A549 (cell line): ENCODE measurements around the gene HMG20A. TPM values are rescaled to one million over a fixed set of nuclear protein-coding genes. Genes with fewer than 3 reads are reported as not detected.

Source experiments
- ATAC-seq, 2 experiments: fragments of 200-7000 bp in 1 of 2; fragments of >200 bp in 1 of 2; cut with Nextera tagmentation in 1 of 2; cut with Tn5 transposase in 1 of 2; 3 replicates each; pipeline versions ENCODE4 v1.8.0 to v1.9.1; 2018 to 2020; ENCODE audit warnings: mild to moderate bottlenecking in 1 of 2, moderate library complexity in 1 of 2
- CTCF ChIA-PET: fragments of 300-600 bp; sonication (Branson Sonifier 250); formaldehyde crosslinking; extraction: SDS; loops from one replicate; lab custom pipeline; 2021; ENCODE audit warnings: antibody characterized with exemption, inconsistent platforms; lab: Yijun Ruan, JAX
- POLR2A ChIA-PET: fragments of 350-600 bp; formaldehyde crosslinking; extraction: SDS; loops from one replicate; lab custom pipeline; 2021; ENCODE audit warnings: antibody characterized with exemption, inconsistent platforms; lab: Yijun Ruan, JAX
- DNase-seq, 2 experiments: peaks; one replicate each; pipeline versions ENCODE4 v3.0.0 to v3.0.0-alpha.2; 2011 to 2016; ENCODE audit warnings: low read depth in 1 of 2, low spot score in 1 of 2
- FAIRE-seq: peaks from 2 replicates; lab custom pipeline; 2011; peaks lifted over from hg19 to GRCh38; lab: Jason Lieb, UNC
- H3K27ac ChIP-seq, 2 experiments: fragments of >200 bp; sonication (Bioruptor Twin); formaldehyde crosslinking; 3 replicates each; pipeline ENCODE4 v1.5.1; 2016 to 2017
- H3K4me1 ChIP-seq: fragments of >200 bp; sonication (Bioruptor Twin); formaldehyde crosslinking; 3 replicates; pipeline ENCODE4 v1.6.1; 2016
- H3K4me2 ChIP-seq: fragments of >200 bp; sonication (Bioruptor Twin); formaldehyde crosslinking; 3 replicates; pipeline ENCODE4 v1.6.1; 2016
- H3K4me3 ChIP-seq: fragments of >200 bp; sonication (Bioruptor Twin); formaldehyde crosslinking; 3 replicates; pipeline ENCODE4 v1.5.1; 2016
- H3K9me3 ChIP-seq: fragments of >200 bp; sonication (Bioruptor Twin); formaldehyde crosslinking; 3 replicates; pipeline ENCODE4 v1.6.1; 2016
- CEBPB ChIP-seq, 2 experiments: fragments of >200 bp in 1 of 2; sonication (Bioruptor Twin) in 1 of 2; formaldehyde crosslinking in 1 of 2; IDR thresholded peaks; 2 replicates each; pipeline ENCODE4 v1.6.1; 2012 to 2016
- CHD4 ChIP-seq: fragments of 200-600 bp; sonication (generic); IDR thresholded peaks from 2 replicates; pipeline ENCODE4 v1.6.1; 2016; ENCODE audit warnings: antibody characterized with exemption, mild to moderate bottlenecking, borderline replicate concordance
- EP300 ChIP-seq, 2 experiments: fragments of >200 bp; sonication (Bioruptor Twin); formaldehyde crosslinking; IDR thresholded peaks; 2 replicates in 1 of 2; 3 replicates in 1 of 2; pipeline ENCODE4 v1.6.1; 2016 to 2017
- ESRRA ChIP-seq: fragments of 150-350 bp; IDR thresholded peaks from 2 replicates; pipeline ENCODE4 v1.6.1; 2014; ENCODE audit warnings: mild to moderate bottlenecking, low read length, borderline replicate concordance
- FOSL2 ChIP-seq, 2 experiments: fragments of 450-650 bp in 1 of 2; fragments of >200 bp in 1 of 2; sonication (Bioruptor Twin) in 1 of 2; formaldehyde crosslinking; IDR thresholded peaks; 2 replicates each; pipeline versions ENCODE4 v1.5.0 to v1.6.1; 2016 to 2020; ENCODE audit warnings: mild to moderate bottlenecking in 1 of 2, moderate library complexity in 1 of 2
- GATA3 ChIP-seq: IDR thresholded peaks from 2 replicates; pipeline ENCODE4 v1.6.1; 2012; ENCODE audit warnings: borderline replicate concordance
- HEYL ChIP-seq: fragments of 250-450 bp; sonication (Bioruptor Pico); IDR thresholded peaks from 2 replicates; pipeline ENCODE4 v1.8.0; 2021; ENCODE audit warnings: mild to moderate bottlenecking, moderate library complexity
- HOXB13 ChIP-seq: fragments of 250-450 bp; sonication (Bioruptor Pico); IDR thresholded peaks from 2 replicates; pipeline ENCODE4 v1.5.0; 2020; ENCODE audit warnings: low read depth, mild to moderate bottlenecking, moderate library complexity
- JUN ChIP-seq, 2 experiments: fragments of >200 bp; sonication (Bioruptor Twin); formaldehyde crosslinking; IDR thresholded peaks; 2 replicates in 1 of 2; 3 replicates in 1 of 2; pipeline ENCODE4 v1.6.1; 2016 to 2017
- KDM1A ChIP-seq: fragments of 200-600 bp; sonication (generic); IDR thresholded peaks from 2 replicates; pipeline ENCODE4 v1.6.1; 2016; ENCODE audit warnings: low read depth, mild to moderate bottlenecking
- MYC ChIP-seq: IDR thresholded peaks from 2 replicates; pipeline ENCODE4 v1.6.1; 2012; ENCODE audit warnings: mild to moderate bottlenecking, inconsistent platforms, low read length, improper control_type of control experiment, borderline replicate concordance
- NFE2L2 ChIP-seq: fragments of 150-350 bp; conservative IDR thresholded peaks from 2 replicates; pipeline ENCODE4 v1.6.1; 2014; ENCODE audit warnings: low read length
- POLR2AphosphoS2 ChIP-seq: conservative IDR thresholded peaks from 2 replicates; pipeline ENCODE4 v1.6.1; 2012; ENCODE audit warnings: low read length, improper control_type of control experiment, inconsistent platforms
- RFX5 ChIP-seq: fragments of 450-650 bp; IDR thresholded peaks from 2 replicates; pipeline ENCODE4 v1.7.1; 2014; ENCODE audit warnings: antibody characterized with exemption, mild to moderate bottlenecking, moderate library complexity
- SMC3 ChIP-seq: fragments of >200 bp; sonication (Bioruptor Twin); formaldehyde crosslinking; IDR thresholded peaks from 3 replicates; pipeline ENCODE4 v1.6.1; 2018; ENCODE audit warnings: inconsistent platforms
- ZNF302 ChIP-seq: fragments of 250-450 bp; sonication (Bioruptor Pico); IDR thresholded peaks from 2 replicates; pipeline ENCODE4 v1.9.0; 2021; ENCODE audit warnings: inconsistent platforms, mild to moderate bottlenecking, moderate library complexity
- ZSCAN20 ChIP-seq: fragments of 250-450 bp; sonication (Bioruptor Pico); IDR thresholded peaks from 2 replicates; pipeline ENCODE4 v1.8.0; 2022; ENCODE audit warnings: mild to moderate bottlenecking, moderate library complexity
- WGBS: methylation state at CpG from one replicate; pipeline ENCODE4 v1.1.6; 2017; ENCODE audit errors: missing lambda C conversion rate; 5-methylcytosine and 5-hydroxymethylcytosine counted together
- polyA plus RNA-seq, 4 experiments: library from polyadenylated mRNA; depleted of rRNA in 3 of 4; stranded (reverse); fragments of >200 nt; fragmentation: RNase III in 1 of 4; extraction: RNeasy Plus Mini Kit Qiagen cat#74134 plus additional on column Dnase treatment in 1 of 4; gene quantifications; 2 replicates in 3 of 4; 3 replicates in 1 of 4; pipeline ENCODE4 v1.2.3, GENCODE V29; 2011 to 2017
- TF ChIP-seq, protein P1 (sequence below): fragments of 450-650 bp; IDR thresholded peaks from 2 replicates; pipeline ENCODE4 v1.6.1; 2014; ENCODE audit warnings: antibody characterized with exemption
- TF ChIP-seq, protein P2 (sequence below): fragments of >200 bp; sonication (Bioruptor Twin); formaldehyde crosslinking; IDR thresholded peaks from 2 replicates; pipeline ENCODE4 v1.6.1; 2016
- TF ChIP-seq, protein P3 (sequence below): fragments of 200-600 bp; sonication (generic); IDR thresholded peaks from 2 replicates; pipeline ENCODE4 v1.6.1; 2016; ENCODE audit warnings: antibody characterized with exemption, mild to moderate bottlenecking, moderate library complexity

The HMG20A gene
- polyA plus RNA-seq, 2 of the 4 experiments (the other 2 are of a cell fraction) = 29.5 to 85.1 TPM

DNA sequence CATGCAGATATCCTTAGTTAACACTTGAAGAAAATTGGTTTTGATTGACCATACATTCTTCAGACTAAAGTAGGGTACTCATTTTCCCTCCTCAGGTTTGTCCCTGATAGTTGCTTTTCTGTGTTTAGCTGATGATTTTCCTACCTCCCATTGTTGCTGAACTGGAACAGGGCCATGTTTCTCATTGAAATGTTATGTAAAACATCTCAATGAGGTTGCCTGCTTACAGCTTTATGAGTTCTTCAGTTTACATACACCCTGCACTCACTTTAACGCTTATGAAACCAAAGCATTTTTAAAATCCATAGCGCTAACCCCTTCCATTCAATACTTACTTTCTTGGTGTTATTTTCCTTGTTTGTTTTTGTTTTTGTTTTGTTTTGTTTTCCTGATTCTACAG, 61.9 kb downstream of the HMG20A start:
- Histone ChIP-seq H3K4me2 (no peak overlapping the region), H3K4me1 (peaks cover 9% of the 10 kb centered on the region; the same call in 2 of the 3 replicates), H3K27ac (no peak overlapping the region), H3K9me3 (no peaks in the 10 kb centered on the region), H3K4me3 (no peak overlapping the region)
- TF ChIP-seq KDM1A = no peak
- FAIRE-seq = no peak
- ChIA-PET CTCF (interaction anchor here (0.6 to 4.0 kb wide), 6 partner anchors 12 to 375 kb away, joined by 3 to 26 read pairs (median 4); no protein-coding TSS in a partner anchor), POLR2A (no interaction called here)
- 77% methylated on average over 2 of the region's 2 CpGs for WGBS
- no peak for ATAC-seq
- DNase-seq = no peak

DNA sequence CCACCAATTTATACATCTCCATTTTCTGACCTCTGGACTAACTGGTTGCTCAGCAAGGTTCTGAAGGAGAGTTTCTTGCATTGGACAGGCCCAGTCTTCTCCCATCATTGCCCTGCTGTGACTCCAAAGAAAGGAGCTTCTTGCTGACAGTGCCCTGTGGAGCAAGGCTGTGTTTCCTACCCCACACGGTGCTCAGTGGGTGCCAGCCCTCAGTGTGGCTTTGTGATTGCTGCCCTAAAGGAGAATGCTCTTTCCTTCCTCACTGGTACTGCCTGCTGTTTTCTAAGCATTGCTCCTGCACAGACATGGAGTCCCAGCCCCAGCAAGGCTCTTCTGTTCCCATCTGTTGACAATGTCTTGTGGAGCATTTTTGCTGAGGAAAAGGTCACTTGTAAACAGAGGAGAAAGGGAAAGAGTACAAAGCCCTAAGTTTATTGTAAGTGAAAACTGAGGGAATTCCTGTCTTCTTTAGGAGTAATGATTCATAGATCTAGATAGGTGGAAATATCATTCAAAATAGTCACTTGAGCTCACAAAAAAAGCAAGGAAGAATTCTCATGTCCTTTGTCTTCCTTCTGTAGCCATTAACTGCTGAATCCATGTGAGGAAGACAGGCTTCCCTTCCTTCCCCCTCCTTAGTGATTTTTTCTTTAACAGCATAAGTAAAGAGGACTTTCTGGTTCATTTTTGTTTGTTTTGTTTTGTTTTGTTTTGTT, 62.9 kb downstream of the HMG20A start:
- H3K4me1 ChIP-seq = peaks cover 9% of the 10 kb centered on the region; the same call in 2 of the 3 replicates
- FAIRE-seq (no peak), ATAC-seq (no peak; a peak in 1 of 6 replicates), DNase-seq (no peak)
- WGBS = 14% methylated on average over 1 of the region's 1 CpG
- no peak for TF ChIP-seq MYC
- no peak for TF ChIP-seq CHD4
- TF ChIP-seq POLR2AphosphoS2 = no peak
- TF ChIP-seq HEYL (CRISPR knock-in tag) = no peak
- no peak for TF ChIP-seq NFE2L2
- no peak for TF ChIP-seq ESRRA
- TF ChIP-seq ZNF302 = no peak
- no peak for TF ChIP-seq CEBPB (IDR thresholded peaks at IDR 0.05)
- TF ChIP-seq FOSL2 (IDR thresholded peaks at IDR 0.05) = no peak
- TF ChIP-seq FOSL2 (CRISPR knock-in tag; IDR thresholded peaks at IDR 0.05) = no peak
- TF ChIP-seq, protein P1, sequence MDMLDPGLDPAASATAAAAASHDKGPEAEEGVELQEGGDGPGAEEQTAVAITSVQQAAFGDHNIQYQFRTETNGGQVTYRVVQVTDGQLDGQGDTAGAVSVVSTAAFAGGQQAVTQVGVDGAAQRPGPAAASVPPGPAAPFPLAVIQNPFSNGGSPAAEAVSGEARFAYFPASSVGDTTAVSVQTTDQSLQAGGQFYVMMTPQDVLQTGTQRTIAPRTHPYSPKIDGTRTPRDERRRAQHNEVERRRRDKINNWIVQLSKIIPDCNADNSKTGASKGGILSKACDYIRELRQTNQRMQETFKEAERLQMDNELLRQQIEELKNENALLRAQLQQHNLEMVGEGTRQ = no peak
- TF ChIP-seq HOXB13 (CRISPR knock-in tag) = no peak
- no peak for TF ChIP-seq EP300 (IDR thresholded peaks at IDR 0.05)
- TF ChIP-seq, protein P2, sequence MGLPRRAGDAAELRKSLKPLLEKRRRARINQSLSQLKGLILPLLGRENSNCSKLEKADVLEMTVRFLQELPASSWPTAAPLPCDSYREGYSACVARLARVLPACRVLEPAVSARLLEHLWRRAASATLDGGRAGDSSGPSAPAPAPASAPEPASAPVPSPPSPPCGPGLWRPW = no peak
- TF ChIP-seq, protein P3, sequence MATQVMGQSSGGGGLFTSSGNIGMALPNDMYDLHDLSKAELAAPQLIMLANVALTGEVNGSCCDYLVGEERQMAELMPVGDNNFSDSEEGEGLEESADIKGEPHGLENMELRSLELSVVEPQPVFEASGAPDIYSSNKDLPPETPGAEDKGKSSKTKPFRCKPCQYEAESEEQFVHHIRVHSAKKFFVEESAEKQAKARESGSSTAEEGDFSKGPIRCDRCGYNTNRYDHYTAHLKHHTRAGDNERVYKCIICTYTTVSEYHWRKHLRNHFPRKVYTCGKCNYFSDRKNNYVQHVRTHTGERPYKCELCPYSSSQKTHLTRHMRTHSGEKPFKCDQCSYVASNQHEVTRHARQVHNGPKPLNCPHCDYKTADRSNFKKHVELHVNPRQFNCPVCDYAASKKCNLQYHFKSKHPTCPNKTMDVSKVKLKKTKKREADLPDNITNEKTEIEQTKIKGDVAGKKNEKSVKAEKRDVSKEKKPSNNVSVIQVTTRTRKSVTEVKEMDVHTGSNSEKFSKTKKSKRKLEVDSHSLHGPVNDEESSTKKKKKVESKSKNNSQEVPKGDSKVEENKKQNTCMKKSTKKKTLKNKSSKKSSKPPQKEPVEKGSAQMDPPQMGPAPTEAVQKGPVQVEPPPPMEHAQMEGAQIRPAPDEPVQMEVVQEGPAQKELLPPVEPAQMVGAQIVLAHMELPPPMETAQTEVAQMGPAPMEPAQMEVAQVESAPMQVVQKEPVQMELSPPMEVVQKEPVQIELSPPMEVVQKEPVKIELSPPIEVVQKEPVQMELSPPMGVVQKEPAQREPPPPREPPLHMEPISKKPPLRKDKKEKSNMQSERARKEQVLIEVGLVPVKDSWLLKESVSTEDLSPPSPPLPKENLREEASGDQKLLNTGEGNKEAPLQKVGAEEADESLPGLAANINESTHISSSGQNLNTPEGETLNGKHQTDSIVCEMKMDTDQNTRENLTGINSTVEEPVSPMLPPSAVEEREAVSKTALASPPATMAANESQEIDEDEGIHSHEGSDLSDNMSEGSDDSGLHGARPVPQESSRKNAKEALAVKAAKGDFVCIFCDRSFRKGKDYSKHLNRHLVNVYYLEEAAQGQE = no peak
- TF ChIP-seq SMC3 = no peak
- no peak for TF ChIP-seq ZSCAN20
- TF ChIP-seq JUN (IDR thresholded peaks at IDR 0.05) = no peak
- no peak for TF ChIP-seq GATA3
- TF ChIP-seq RFX5 = no peak
- no peak overlapping the region for H3K4me2 ChIP-seq
- POLR2A ChIA-PET = no interaction called here
- CTCF ChIA-PET = interaction anchor here (1.0 to 4.0 kb wide), 5 partner anchors 11 to 376 kb away, joined by 3 to 26 read pairs (median 4); no protein-coding TSS in a partner anchor
- no peak overlapping the region for H3K27ac ChIP-seq
- H3K4me3 ChIP-seq = no peak overlapping the region
- H3K9me3 ChIP-seq = no peaks in the 10 kb centered on the region
